AG04450 (cell line): ENCODE data around the gene IQCK. TPM values are rescaled to one million over a fixed set of nuclear protein-coding genes. Genes with fewer than 3 reads are reported as not detected.
A peak's percentile ranks its signal among the peaks of the same experiment; 100 is the strongest.

Experiments
- CTCF ChIA-PET: fragments of 300-600, 350-600 bp; formaldehyde crosslinking; extraction: SDS; loops from one replicate; lab custom pipeline; 2022; ENCODE audit warnings: antibody characterized with exemption, inconsistent platforms; lab: Charles Lee
- POLR2A ChIA-PET: fragments of 350-600 bp; formaldehyde crosslinking; extraction: SDS; loops from one replicate; lab custom pipeline; 2021; ENCODE audit warnings: antibody characterized with exemption, inconsistent platforms; lab: Yijun Ruan, JAX
- DNase-seq: peaks from one replicate; pipeline ENCODE4 v3.0.0-alpha.2; 2011; ENCODE audit warnings: low read depth, low spot score
- H3K27ac ChIP-seq: one replicate; pipeline ENCODE4 v1.5.1; 2012; ENCODE audit warnings: low read depth, low read length, control low read depth
- H3K27me3 ChIP-seq: one replicate; pipeline ENCODE4 v1.6.0; 2012; ENCODE audit warnings: low read length; ENCODE audit not compliant: control insufficient read depth, insufficient read depth
- H3K4me3 ChIP-seq: 2 replicates; pipeline ENCODE4 v1.5.1; 2011; ENCODE audit warnings: mild to moderate bottlenecking, low read depth, low read length, control low read depth
- H3K9me3 ChIP-seq: 2 replicates; pipeline ENCODE4 v1.5.1; 2012; ENCODE audit warnings: low read length; ENCODE audit not compliant: control insufficient read depth, insufficient read depth
- polyA plus RNA-seq: library from polyadenylated mRNA; depleted of rRNA; stranded (reverse); fragments of >200 nt; gene quantifications from 2 replicates; pipeline ENCODE4 v1.2.3, GENCODE V29; 2011
- TF ChIP-seq, protein P1 (sequence below): IDR thresholded peaks from 2 replicates; pipeline ENCODE4 v1.5.1; 2011; ENCODE audit warnings: low read depth, low read length, control low read depth, inconsistent platforms

Gene IQCK
- polyA plus RNA-seq, 1 experiment, result 18.0 TPM

DNA sequence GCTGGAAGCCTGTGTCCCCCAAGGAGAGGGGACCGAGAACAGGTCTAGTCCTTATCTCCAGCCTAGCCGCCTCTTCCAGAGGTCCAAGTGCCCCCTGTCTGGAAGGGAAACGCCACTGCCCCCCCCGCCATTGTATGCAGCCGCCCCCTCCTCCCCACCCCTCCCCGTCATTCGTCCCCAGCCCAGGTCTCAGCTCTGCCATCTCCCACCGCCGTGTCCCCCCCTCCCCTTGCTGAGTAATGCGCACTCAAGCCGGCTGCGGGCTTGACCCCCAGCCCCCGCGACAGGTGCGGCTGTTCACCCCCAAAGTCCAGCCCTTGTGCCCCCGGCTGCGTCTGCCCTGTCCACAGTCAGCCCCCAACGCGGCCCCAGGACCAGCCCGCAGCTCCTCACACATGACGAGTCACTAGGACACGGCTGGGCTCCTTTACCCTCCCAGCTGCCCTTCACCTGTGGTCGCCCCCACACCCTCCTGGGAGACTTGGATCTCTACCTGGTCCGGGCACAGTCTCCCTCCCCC is 166.0 kb downstream of the IQCK start:
- ChIA-PET CTCF (interaction anchor here (0.6 to 1.6 kb wide), 14 partner anchors 15 to 325 kb away, joined by 3 to 10 read pairs (median 4); no protein-coding TSS in a partner anchor), POLR2A (interaction anchor here (0.7 to 1.4 kb wide), 2 partner anchors 39 to 300 kb away, joined by 3 to 4 read pairs; no protein-coding TSS in a partner anchor)
- Histone ChIP-seq H3K9me3 (peaks cover 5% of the 10 kb centered on the region; the same call in 1 of the 2 replicates), H3K27me3 (peaks cover 3% of the 10 kb centered on the region), H3K4me3 (peak overlapping the region; percentile 82), H3K27ac (no peak overlapping the region)
- TF ChIP-seq, protein P1, sequence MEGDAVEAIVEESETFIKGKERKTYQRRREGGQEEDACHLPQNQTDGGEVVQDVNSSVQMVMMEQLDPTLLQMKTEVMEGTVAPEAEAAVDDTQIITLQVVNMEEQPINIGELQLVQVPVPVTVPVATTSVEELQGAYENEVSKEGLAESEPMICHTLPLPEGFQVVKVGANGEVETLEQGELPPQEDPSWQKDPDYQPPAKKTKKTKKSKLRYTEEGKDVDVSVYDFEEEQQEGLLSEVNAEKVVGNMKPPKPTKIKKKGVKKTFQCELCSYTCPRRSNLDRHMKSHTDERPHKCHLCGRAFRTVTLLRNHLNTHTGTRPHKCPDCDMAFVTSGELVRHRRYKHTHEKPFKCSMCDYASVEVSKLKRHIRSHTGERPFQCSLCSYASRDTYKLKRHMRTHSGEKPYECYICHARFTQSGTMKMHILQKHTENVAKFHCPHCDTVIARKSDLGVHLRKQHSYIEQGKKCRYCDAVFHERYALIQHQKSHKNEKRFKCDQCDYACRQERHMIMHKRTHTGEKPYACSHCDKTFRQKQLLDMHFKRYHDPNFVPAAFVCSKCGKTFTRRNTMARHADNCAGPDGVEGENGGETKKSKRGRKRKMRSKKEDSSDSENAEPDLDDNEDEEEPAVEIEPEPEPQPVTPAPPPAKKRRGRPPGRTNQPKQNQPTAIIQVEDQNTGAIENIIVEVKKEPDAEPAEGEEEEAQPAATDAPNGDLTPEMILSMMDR, result no peak
- no peak for DNase-seq

DNA sequence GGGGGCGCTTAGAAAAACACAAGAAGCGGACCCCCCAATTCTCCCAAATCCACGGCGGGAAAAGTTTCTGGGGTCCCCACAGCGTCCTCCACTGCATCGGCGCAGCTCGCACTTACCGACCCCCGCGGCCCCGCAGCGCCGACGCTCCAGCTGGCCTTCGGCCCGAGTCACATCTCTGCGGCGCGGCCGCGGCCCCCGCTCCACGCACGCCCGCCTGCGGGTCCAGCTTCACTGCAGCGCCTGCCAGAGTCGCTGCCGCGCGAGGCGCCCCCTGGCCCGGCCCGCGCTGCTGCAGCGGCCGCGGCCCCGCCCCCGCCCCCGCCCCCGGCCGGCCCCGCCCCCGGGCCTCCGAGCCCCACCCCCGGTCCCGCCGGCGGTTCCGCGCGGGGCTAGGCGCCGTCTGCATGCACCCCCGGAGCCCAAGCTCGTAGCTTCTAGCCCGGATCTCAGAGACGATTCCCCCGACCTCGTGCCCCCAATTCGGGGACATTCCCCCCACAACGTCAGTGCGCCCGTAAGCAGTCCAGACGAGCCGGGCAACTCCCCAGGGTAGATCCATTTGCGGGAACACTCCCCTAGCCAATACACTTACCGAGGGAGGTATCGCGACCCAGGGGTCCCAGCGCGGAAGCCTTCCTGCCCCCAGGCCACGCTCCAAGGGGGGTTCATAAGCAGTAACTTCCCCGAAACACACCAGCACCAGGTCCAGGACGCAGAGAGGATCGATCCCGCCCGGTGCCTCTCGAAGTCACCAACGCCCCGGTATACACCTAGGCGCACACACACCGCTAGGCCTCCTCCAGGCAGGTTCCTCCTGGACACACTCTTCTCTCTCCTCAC is 166.8 kb downstream of the IQCK start, which contains the start of gene GPRC5B:
Gene GPRC5B (minus strand): TSS at position 238 of the 840 bp plus-strand sequence. CDS start 12,003 bp downstream, outside the sequence.
- Histone ChIP-seq H3K27me3 (peaks cover 3% of the 10 kb centered on the region), H3K4me3 (peak within 1 kb of the TSS; percentile 82), H3K9me3 (peaks cover 5% of the 10 kb centered on the region; the same call in 1 of the 2 replicates), H3K27ac (no peak within 1 kb of the TSS)
- POLR2A ChIA-PET, result interaction anchor here (0.7 to 1.4 kb wide), 2 partner anchors 40 to 301 kb away, joined by 3 to 4 read pairs; no protein-coding TSS in a partner anchor
- TF ChIP-seq, protein P1, result peak; percentile 27
- DNase-seq, result no peak
- CTCF ChIA-PET, result interaction anchor here (0.6 to 5.0 kb wide), 15 partner anchors 14 to 326 kb away, joined by 3 to 193 read pairs (median 4); no protein-coding TSS in a partner anchor

DNA sequence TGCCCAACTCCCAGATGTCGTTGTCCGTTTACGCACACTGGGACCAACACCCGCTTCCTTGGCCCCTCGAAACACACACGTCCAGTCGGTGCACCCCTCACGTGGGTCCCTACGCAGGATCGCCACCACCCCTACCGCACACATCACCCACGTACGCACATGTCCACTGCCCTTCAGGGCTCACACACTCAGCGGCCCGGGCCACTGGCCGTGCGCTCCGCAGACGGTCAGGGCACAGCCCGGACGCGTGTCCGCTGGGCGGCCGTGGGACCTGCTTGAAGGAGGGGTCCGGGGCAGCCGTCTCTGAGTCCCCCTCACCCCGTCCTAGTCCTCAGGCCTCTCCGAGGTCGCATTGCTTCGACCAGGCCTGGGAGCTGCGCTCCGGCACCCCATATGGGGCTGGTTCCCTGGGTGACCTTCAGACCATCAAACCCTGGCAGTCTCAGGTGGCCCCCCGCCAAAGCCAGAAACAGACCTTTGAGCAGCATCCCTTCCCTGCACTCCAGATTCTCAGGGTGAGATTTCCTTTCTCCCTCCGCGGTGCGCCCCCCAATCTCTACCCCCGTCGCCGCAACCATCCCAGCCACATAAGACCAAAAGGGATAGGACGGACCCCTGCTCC is 167.5 kb downstream of the IQCK start:
- CTCF ChIA-PET, result interaction anchor here (1.3 to 5.0 kb wide), 12 partner anchors 15 to 343 kb away, joined by 3 to 193 read pairs (median 8); partner anchors contain the start of gene VPS35L
- Histone ChIP-seq H3K27ac (no peak overlapping the region), H3K4me3 (peak overlapping the region; percentile 82), H3K27me3 (peaks cover 3% of the 10 kb centered on the region), H3K9me3 (peaks cover 5% of the 10 kb centered on the region; the same call in 1 of the 2 replicates)
- no peak for DNase-seq
- TF ChIP-seq, protein P1, result no peak
- POLR2A ChIA-PET, result no interaction called here

DNA sequence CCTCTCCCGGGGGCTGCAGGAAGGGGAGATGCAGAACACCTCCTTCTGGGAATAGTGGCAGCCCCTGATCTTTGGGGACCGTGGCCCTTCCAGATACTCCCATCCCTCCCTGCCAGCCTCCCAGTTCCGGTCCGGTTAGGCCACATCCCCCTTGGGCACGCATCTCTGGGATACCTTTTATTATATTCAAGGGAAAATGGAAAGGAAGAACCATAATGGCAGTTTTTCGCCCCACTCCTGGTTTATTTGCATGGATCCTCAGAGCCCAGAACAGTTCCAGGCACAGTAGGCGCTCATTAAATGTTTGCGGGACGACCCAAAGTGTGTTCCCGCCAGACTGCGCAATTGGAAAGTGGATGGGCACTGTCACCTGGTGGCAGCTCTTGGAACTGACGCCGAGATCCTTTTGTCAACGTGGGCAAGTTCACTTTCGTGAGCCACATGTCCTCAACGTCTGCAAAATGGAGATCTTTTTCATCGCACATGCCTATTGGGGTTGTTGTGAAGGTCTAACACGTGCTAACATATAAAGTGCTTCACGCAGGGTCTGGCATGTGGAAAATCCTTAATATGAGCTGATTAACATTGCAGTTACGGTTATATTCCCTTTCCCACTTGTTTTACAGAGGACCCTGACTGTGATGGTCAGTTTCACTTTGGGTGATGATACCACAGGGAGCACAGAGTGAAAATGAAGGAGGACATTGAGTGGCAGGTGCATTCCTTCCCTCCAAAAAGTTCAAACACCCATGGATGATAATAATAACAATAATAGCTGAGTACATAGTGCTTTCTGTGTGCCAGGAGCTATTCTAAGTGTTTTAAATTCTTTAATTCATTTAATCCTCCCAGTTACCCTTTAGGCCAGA is 168.2 kb downstream of the IQCK start:
- TF ChIP-seq, protein P1, result peak; percentile 100
- Histone ChIP-seq H3K27me3 (peaks cover 3% of the 10 kb centered on the region), H3K27ac (no peak overlapping the region), H3K4me3 (no peak overlapping the region), H3K9me3 (peaks cover 5% of the 10 kb centered on the region; the same call in 1 of the 2 replicates)
- peak; percentile 54 for DNase-seq
- POLR2A ChIA-PET, result interaction anchor here (0.9 kb wide), 1 partner anchor 285 kb away, joined by 3 read pairs; no protein-coding TSS in a partner anchor
- CTCF ChIA-PET, result interaction anchor here (0.5 to 5.0 kb wide), 47 partner anchors 9 to 845 kb away, joined by 3 to 193 read pairs (median 5); partner anchors contain the start of genes IQCK, KNOP1 and VPS35L
